HG02623 (cell line): ENCODE data around the gene KLK2.

Source experiments
- ATAC-seq: cut with Tn5 transposase; IDR thresholded peaks from one replicate; pipeline ENCODE4 v1.9.1; 2021; ENCODE audit warnings: moderate library complexity; ENCODE audit not compliant: unreplicated experiment

KLK2 gene

DNA sequence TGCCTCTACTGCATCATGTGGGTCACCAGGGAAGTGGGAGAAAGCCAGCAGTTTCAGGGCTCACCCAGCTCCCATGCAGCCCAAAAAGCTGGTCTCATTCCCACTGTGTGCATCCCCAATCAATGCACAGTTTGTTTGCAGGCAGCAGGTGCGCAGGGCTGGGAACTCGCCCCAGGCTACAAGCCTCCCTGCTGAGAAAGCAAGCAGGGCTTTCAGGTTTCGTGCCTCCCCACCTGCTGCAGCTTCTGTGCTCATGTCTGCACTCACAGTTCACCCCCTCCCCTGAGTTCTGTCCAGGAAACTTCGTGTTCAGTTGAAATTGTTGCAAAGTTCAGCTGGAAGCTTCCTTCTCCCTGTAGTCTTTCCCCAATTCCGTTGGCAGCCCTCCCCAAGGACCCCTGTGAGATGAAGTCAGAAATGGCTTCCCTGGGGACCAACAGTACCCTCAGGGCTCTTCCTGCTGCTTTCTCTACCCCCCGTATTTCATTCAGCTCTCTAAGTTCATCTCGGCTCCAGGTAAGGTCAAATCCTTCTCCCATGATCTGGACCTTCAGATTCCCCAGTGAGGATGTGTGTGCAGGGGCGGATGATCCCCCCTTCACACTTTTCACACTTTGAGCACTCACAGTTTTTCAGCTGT lies 28.8 kb upstream of the KLK2 start:
- ATAC-seq: no peak

DNA sequence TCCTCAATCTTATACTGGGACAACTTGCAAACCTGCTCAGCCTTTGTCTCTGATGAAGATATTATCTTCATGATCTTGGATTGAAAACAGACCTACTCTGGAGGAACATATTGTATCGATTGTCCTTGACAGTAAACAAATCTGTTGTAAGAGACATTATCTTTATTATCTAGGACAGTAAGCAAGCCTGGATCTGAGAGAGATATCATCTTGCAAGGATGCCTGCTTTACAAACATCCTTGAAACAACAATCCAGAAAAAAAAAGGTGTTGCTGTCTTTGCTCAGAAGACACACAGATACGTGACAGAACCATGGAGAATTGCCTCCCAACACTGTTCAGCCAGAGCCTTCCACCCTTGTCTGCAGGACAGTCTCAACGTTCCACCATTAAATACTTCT lies 22.5 kb upstream of the KLK2 start:
- ATAC-seq: no peak

DNA sequence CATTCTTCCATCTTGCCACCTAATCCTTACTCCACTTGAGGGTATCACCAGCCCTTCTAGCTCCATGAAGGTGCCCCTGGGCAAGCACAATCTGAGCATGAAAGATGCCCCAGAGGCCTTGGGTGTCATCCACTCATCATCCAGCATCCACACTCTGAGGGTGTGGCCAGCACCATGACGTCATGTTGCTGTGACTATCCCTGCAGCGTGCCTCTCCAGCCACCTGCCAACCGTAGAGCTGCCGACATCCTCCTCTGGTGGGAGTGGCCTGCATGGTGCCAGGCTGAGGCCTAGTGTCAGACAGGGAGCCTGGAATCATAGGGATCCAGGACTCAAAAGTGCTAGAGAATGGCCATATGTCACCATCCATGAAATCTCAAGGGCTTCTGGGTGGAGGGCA lies 21.6 kb upstream of the KLK2 start:
- no peak for ATAC-seq

DNA sequence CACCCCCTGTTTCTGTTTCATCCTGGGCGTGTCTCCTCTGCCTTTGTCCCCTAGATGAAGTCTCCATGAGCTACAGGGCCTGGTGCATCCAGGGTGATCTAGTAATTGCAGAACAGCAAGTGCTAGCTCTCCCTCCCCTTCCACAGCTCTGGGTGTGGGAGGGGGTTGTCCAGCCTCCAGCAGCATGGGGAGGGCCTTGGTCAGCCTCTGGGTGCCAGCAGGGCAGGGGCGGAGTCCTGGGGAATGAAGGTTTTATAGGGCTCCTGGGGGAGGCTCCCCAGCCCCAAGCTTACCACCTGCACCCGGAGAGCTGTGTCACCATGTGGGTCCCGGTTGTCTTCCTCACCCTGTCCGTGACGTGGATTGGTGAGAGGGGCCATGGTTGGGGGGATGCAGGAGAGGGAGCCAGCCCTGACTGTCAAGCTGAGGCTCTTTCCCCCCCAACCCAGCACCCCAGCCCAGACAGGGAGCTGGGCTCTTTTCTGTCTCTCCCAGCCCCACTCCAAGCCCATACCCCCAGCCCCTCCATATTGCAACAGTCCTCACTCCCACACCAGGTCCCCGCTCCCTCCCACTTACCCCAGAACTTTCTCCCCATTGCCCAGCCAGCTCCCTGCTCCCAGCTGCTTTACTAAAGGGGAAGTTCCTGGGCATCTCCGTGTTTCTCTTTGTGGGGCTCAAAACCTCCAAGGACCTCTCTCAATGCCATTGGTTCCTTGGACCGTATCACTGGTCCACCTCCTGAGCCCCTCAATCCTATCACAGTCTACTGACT lies 18.4 kb upstream of the KLK2 start, which contains the start of gene KLK3:
Gene KLK3, plus strand, starts transcription at position 280 of the 775 bp plus-strand sequence. Its CDS starts 41 bp downstream, at position 321.
- no peak for ATAC-seq

DNA sequence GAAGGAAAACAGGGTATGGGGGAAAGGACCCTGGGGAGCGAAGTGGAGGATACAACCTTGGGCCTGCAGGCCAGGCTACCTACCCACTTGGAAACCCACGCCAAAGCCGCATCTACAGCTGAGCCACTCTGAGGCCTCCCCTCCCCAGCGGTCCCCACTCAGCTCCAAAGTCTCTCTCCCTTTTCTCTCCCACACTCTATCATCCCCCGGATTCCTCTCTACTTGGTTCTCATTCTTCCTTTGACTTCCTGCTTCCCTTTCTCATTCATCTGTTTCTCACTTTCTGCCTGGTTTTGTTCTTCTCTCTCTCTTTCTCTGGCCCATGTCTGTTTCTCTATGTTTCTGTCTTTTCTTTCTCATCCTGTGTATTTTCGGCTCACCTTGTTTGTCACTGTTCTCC lies 15.9 kb upstream of the KLK2 start:
- no peak for ATAC-seq

DNA sequence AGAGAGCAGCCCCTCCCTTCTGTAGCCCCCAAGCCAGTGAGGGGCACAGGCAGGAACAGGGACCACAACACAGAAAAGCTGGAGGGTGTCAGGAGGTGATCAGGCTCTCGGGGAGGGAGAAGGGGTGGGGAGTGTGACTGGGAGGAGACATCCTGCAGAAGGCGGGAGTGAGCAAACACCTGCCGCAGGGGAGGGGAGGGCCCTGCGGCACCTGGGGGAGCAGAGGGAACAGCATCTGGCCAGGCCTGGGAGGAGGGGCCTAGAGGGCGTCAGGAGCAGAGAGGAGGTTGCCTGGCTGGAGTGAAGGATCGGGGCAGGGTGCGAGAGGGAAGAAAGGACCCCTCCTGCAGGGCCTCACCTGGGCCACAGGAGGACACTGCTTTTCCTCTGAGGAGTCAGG lies 14.4 kb upstream of the KLK2 start:
- no peak for ATAC-seq

DNA sequence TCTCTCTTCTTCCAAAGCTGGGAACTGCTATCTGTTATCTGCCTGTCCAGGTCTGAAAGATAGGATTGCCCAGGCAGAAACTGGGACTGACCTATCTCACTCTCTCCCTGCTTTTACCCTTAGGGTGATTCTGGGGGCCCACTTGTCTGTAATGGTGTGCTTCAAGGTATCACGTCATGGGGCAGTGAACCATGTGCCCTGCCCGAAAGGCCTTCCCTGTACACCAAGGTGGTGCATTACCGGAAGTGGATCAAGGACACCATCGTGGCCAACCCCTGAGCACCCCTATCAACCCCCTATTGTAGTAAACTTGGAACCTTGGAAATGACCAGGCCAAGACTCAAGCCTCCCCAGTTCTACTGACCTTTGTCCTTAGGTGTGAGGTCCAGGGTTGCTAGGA lies 13.4 kb upstream of the KLK2 start:
- no peak for ATAC-seq

DNA sequence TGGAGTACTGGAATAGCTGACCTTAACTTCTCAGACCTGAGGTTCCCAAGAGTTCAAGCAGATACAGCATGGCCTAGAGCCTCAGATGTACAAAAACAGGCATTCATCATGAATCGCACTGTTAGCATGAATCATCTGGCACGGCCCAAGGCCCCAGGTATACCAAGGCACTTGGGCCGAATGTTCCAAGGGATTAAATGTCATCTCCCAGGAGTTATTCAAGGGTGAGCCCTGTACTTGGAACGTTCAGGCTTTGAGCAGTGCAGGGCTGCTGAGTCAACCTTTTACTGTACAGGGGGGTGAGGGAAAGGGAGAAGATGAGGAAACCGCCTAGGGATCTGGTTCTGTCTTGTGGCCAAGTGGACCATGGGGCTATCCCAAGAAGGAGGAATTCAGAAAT lies 12.2 kb upstream of the KLK2 start:
- ATAC-seq: no peak

DNA sequence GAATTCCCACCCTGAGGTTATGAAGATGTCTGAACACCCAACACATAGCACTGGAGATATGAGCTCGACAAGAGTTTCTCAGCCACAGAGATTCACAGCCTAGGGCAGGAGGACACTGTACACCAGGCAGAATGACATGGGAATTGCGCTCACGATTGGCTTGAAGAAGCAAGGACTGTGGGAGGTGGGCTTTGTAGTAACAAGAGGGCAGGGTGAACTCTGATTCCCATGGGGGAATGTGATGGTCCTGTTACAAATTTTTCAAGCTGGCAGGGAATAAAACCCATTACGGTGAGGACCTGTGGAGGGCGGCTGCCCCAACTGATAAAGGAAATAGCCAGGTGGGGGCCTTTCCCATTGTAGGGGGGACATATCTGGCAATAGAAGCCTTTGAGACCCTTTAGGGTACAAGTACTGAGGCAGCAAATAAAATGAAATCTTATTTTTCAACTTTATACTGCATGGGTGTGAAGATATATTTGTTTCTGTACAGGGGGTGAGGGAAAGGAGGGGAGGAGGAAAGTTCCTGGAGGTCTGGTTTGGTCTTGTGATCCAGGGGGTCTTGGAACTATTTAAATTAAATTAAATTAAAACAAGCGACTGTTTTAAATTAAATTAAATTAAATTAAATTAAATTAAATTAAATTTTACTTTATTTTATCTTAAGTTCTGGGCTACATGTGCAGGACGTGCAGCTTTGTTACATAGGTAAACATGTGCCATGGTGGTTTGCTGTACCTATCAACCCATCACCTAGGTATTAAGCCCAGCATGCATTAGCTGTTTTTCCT lies 11.5 kb upstream of the KLK2 start:
- no peak for ATAC-seq

DNA sequence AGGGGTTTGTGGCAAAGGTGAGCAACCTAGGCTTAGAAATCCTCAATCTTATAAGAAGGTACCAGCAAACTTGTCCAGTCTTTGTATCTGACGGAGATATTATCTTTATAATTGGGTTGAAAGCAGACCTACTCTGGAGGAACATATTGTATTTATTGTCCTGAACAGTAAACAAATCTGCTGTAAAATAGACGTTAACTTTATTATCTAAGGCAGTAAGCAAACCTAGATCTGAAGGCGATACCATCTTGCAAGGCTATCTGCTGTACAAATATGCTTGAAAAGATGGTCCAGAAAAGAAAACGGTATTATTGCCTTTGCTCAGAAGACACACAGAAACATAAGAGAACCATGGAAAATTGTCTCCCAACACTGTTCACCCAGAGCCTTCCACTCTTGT lies 3.8 kb upstream of the KLK2 start:
- ATAC-seq: no peak

DNA sequence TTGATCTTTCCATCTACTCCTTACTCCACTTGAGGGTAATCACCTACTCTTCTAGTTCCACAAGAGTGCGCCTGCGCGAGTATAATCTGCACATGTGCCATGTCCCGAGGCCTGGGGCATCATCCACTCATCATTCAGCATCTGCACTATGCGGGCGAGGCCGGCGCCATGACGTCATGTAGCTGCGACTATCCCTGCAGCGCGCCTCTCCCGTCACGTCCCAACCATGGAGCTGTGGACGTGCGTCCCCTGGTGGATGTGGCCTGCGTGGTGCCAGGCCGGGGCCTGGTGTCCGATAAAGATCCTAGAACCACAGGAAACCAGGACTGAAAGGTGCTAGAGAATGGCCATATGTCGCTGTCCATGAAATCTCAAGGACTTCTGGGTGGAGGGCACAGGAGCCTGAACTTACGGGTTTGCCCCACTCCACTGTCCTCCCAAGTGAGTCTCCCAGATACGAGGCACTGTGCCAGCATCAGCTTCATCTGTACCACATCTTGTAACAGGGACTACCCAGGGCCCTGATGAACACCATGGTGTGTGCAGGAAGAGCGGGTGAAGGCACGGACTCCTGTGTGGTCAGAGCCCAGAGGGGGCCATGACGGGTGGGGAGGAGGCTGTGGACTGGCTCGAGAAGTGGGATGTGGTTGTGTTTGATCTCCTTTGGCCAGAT lies 2.7 kb upstream of the KLK2 start:
- ATAC-seq: no peak

DNA sequence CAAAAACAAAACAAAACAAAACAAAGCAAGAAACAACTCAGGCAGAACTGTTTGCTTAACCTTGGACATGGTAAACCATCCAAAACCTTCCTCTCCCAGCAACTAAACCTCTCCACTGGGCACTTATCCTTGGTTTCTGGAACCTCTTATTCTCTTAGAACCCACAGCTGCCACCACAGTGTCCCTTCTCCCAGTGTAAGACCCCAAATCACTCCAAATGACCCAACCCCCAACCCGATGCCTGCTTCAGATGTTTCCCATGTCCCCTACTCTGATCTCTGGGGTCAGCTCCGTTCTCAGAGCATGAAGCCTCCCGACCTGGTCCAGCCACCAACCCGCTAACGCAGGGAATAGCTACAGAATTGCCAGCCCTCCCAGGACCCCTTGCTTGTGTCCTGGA lies 972 bp downstream of the KLK2 start:
- no peak for ATAC-seq

DNA sequence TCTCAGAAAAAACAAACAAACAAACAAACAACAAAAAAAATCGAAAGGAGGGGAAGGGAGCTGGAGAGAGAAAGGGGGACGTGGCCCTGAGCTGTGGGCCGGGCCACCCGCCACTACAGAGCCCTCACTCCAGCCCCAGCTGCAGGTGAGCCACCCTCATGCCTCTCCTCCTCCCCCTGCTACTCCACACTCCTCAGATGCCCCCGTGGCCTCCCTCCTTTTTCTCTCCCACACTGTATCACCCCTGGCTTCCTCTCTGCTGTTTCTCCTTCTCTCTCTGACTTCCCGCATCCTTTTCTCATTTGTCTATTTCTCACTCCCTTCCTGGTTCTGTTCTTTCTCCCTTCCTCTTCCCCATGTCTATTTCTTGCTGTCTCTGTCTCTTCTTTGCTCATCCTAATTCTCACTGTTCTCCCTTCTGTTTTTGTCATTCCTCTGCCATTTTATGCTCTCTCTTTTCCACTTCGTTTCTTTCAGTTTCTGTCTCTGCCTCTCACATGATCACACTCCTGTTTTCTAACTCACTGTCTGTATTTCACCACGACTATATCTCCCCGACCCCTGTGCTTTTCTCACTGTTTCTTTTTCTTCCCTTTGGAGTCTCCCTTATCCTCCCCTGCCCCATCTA lies 2.7 kb downstream of the KLK2 start:
- no peak for ATAC-seq

DNA sequence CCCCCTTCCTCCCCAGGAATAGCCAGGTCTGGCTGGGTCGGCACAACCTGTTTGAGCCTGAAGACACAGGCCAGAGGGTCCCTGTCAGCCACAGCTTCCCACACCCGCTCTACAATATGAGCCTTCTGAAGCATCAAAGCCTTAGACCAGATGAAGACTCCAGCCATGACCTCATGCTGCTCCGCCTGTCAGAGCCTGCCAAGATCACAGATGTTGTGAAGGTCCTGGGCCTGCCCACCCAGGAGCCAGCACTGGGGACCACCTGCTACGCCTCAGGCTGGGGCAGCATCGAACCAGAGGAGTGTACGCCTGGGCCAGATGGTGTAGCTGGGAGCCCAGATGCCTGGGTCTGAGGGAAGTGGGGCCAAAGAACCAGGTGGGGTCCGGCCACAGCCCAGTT lies 3.2 kb downstream of the KLK2 start:
- ATAC-seq: no peak

DNA sequence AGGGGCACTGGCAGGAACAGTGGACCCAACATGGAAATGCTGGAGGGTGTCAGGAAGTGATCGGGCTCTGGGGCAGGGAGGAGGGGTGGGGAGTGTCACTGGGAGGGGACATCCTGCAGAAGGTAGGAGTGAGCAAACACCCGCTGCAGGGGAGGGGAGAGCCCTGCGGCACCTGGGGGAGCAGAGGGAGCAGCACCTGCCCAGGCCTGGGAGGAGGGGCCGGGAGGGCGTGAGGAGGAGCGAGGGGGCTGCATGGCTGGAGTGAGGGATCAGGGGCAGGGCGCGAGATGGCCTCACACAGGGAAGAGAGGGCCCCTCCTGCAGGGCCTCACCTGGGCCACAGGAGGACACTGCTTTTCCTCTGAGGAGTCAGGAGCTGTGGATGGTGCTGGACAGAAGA lies 4.1 kb downstream of the KLK2 start:
- no peak for ATAC-seq

DNA sequence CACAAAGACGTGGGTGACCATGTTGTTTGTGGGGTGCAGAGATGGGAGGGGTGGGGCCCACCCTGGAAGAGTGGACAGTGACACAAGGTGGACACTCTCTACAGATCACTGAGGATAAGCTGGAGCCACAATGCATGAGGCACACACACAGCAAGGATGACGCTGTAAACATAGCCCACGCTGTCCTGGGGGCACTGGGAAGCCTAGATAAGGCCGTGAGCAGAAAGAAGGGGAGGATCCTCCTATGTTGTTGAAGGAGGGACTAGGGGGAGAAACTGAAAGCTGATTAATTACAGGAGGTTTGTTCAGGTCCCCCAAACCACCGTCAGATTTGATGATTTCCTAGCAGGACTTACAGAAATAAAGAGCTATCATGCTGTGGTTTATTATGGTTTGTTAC lies 5.6 kb downstream of the KLK2 start:
- ATAC-seq: no peak

DNA sequence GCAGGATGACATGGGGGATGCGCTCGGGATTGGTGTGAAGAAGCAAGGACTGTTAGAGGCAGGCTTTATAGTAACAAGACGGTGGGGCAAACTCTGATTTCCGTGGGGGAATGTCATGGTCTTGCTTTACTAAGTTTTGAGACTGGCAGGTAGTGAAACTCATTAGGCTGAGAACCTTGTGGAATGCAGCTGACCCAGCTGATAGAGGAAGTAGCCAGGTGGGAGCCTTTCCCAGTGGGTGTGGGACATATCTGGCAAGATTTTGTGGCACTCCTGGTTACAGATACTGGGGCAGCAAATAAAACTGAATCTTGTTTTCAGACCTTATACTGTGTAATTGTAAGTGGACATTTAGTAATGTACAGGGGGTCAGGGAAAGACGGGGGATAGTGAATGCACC lies 7.0 kb downstream of the KLK2 start:
- no peak for ATAC-seq

DNA sequence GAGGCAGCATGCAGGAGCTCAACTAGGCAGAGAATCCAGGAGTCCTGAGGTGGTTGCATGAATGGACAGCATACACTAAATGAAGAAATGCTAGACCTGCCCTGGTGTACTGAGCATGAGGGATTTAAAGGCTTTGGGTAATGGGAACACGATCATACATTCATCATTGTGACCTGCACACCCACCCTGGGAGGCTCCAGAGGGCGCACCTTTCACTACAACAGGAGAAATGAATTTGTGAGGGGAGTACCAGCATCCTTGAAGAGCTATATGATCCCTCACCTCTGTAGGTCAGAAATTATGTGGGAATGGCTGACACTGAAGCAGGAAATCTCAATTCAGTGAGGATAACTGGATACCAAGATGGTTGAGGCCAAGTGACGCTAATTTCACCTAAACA lies 8.9 kb downstream of the KLK2 start:
- ATAC-seq: no peak

DNA sequence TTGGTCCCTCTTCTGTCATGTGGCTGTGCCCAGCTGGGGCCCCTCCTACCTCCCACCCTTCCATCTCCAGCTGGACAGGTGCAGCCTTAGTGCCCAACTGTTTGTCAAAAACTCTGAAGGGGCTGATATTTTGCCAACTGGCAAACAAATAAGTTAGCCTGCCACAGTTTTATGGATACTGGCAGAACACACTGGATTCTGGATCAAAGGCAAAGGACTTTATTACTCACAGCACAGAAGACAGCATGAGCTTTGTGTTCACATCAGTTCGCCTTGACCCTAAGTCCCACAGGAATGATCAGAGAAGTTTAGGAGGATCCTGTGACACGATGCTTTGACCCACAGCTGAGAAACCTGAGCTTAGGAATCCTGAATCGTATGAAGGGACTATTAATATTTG lies 16.4 kb downstream of the KLK2 start:
- ATAC-seq: no peak

DNA sequence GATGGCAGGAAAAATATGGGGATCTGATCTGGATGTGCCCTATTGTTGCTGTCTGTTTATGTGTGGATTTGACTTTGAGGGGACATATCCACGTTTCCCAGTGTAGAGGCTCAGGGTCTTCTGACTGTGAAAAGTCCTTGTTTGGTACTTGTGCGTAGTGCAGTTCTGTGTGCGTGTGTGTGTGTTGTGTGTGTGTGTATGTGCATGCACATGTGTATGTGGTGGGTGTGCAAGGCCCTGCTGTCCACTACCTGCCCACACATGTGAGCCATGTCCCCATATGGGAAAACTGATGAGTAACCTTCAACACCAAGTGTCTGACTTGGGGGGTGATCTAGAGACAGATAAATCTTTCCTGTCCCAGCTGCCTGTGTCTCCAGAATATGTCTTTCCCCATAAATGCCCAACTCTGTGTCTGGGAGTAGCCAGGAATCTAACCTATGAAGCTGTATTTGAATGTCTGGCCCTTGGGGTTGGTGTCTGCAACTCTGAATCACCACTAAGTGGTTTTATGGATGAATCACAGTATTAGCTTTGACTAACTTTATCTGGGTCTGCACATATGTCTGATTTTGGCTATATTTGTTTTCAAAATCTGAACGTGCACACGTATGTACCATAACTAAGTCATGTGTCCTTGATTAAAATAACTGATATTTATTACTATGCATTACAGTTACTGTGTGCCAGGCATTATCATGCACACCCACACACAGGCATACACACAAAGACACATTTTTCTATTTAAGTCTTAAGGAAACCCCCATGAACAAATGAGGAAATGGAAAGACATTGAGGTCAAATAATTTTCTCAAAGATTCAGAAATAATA lies 17.4 kb downstream of the KLK2 start:
- ATAC-seq: no peak
